Measurements from ENCODE around the gene NKX1-1. TPM values are rescaled to one million over a fixed set of nuclear protein-coding genes. Genes with fewer than 3 reads are reported as not detected.

The NKX1-1 gene
- total and polyA plus RNA-seq, 2 of the 8 experiments (the other 6 are each of a cell fraction or from before 2014, with no cell fraction given) = not detected

GRCh38 chr4:1353186-1354055 is 52.8 kb downstream of the NKX1-1 start:
- H3K4me3 ChIP-seq (ENCODE audit: extremely low read depth in 1 of 4, insufficient read depth in 2 of 4, low read depth in 3 of 4, low read length in 4 of 4) = no peak overlapping the region
- no peak overlapping the region for H3K4ac ChIP-seq (replicated peaks; ENCODE audit: insufficient read length, low read depth, low read length)
- H3K23me2 ChIP-seq (ENCODE audit: low read depth, low read length) = no peaks in the 10 kb centered on the region
- 93% methylated on average over 18 of the region's 30 CpGs; no CpG with 5 or more reads in 1 of the 2 experiments for WGBS, 2 experiments (ENCODE audit: extremely low coverage in 1 of 2, insufficient coverage in 1 of 2, insufficient read length in 1 of 2, insufficient replicate concordance in 2 of 2, low coverage in 1 of 2, low lambda C conversion rate in 2 of 2, missing lambda C conversion rate in 1 of 2)
- H4K20me1 ChIP-seq (replicated peaks in 1 of 2; ENCODE audit: control insufficient read depth in 1 of 2, insufficient read depth in 2 of 2, low read length in 2 of 2) = peaks cover 0 to 16% of the 10 kb centered on the region in 2 experiments
- no peak overlapping the region for H2AFZ ChIP-seq (ENCODE audit: low read length)
- FAIRE-seq (no peak), DNase-seq (ENCODE audit: low read depth in 1 of 2, low spot score in 2 of 2) (no peak)
- H3K79me1 ChIP-seq (ENCODE audit: low read depth, low read length) = peaks cover 2% of the 10 kb centered on the region; the same call in 1 of the 2 replicates
- no peak overlapping the region for H2AK5ac ChIP-seq (ENCODE audit: low read depth, low read length)
- no peak overlapping the region for H2BK15ac ChIP-seq (ENCODE audit: low read length)
- peaks cover 0 to 1% of the 10 kb centered on the region in 2 experiments; a peak in 2 of 4 replicates for H3K79me2 ChIP-seq (ENCODE audit: control insufficient read depth in 1 of 2, insufficient read depth in 2 of 2, low read length in 2 of 2)
- H3K18ac ChIP-seq (ENCODE audit: extremely low read depth, low read length) = no peak overlapping the region
- H3K4me2 ChIP-seq (ENCODE audit: insufficient read depth in 1 of 2, low read depth in 2 of 2, low read length in 2 of 2) = no peak overlapping the region
- H3K9ac ChIP-seq (replicated peaks in 1 of 4; ENCODE audit: extremely low read depth in 1 of 4, low read depth in 3 of 4, low read length in 3 of 4) = no peak overlapping the region
- H3K27me3 ChIP-seq (replicated peaks in 1 of 4; ENCODE audit: control insufficient read depth in 3 of 4, extremely low read depth in 1 of 4, insufficient read depth in 3 of 4, low read length in 3 of 4) = no peaks in the 10 kb centered on the region
- H4K8ac ChIP-seq (ENCODE audit: extremely low read depth, insufficient read depth, low read length) = no peak overlapping the region
- no peak overlapping the region for H3K56ac ChIP-seq (replicated peaks; ENCODE audit: insufficient read length, low read depth, low read length)
- H3K14ac ChIP-seq (ENCODE audit: insufficient read length) = no peak overlapping the region
- peaks cover 0 to 3% (median under 1%) of the 10 kb centered on the region in 4 experiments; a peak in 1 of 7 replicates for H3K4me1 ChIP-seq (replicated peaks in 1 of 4; ENCODE audit: control insufficient read depth in 3 of 4, insufficient read depth in 4 of 4, low read length in 3 of 4)
- H3K36me3 ChIP-seq (ENCODE audit: control insufficient read depth in 2 of 4, insufficient read depth in 4 of 4, low read length in 3 of 4) = peaks cover 0 to 33% (median 5%) of the 10 kb centered on the region in 4 experiments; a peak in 4 of 8 replicates
- no peak overlapping the region for H2BK12ac ChIP-seq (ENCODE audit: low read depth, low read length)
- no peak overlapping the region for H4K91ac ChIP-seq (replicated peaks; ENCODE audit: insufficient read length, low read length)
- H3K27ac ChIP-seq (ENCODE audit: low read depth, low read length) = no peak overlapping the region
- H2BK20ac ChIP-seq (ENCODE audit: low read length) = no peak overlapping the region
- no peak overlapping the region for H3K23ac ChIP-seq (ENCODE audit: insufficient read length)
- H3K9me3 ChIP-seq (ENCODE audit: insufficient read depth in 2 of 2, low read depth in 1 of 2, low read length in 1 of 2) = no peaks in the 10 kb centered on the region
- TF ChIP-seq SUZ12 (IDR thresholded peaks at IDR 0.05; ENCODE audit: low read length) (no peak), SRF (IDR thresholded peaks at IDR 0.05; ENCODE audit: low read depth, low read length) (no peak), ATF3 (IDR thresholded peaks at IDR 0.05; ENCODE audit: insufficient read depth, low read depth, low read length) (no peak), CHD2 (IDR thresholded peaks at IDR 0.05; ENCODE audit: low read length) (no peak), POU5F1 (IDR thresholded peaks at IDR 0.05; ENCODE audit: low read depth, low read length) (no peak), CTBP2 (IDR thresholded peaks at IDR 0.05; ENCODE audit: borderline replicate concordance, insufficient read depth, insufficient read length, low read length) (no peak), FOSL1 (IDR thresholded peaks at IDR 0.05; ENCODE audit: insufficient read depth, low read depth, low read length) (no peak), SP2 (IDR thresholded peaks at IDR 0.05; ENCODE audit: low read length) (no peak), SAP30 (IDR thresholded peaks at IDR 0.05; ENCODE audit: insufficient read depth, insufficient replicate concordance, low read length) (no peak), YY1 (IDR thresholded peaks at IDR 0.05; ENCODE audit: low read depth, low read length) (no peak), KDM4A (IDR thresholded peaks at IDR 0.05; ENCODE audit: low read depth, low read length, severe bottlenecking) (no peak), POLR2A (IDR thresholded peaks at IDR 0.05; ENCODE audit: control extremely low read depth in 1 of 2, low read depth in 2 of 2, low read length in 2 of 2) (no peak)
- ChIA-PET CTCF (ENCODE audit: partially characterized antibody) (interaction anchor here (0.8 to 6.1 kb wide), 18 partner anchors 9 to 340 kb away, joined by 3 to 58 read pairs (median 3); partner anchors contain the start of gene SPON2), POLR2A (ENCODE audit: partially characterized antibody) (no interaction called here)
- no peak overlapping the region for H2BK5ac ChIP-seq (ENCODE audit: low read depth, low read length)
- no peak overlapping the region for H2BK120ac ChIP-seq (replicated peaks; ENCODE audit: low read depth, low read length)
- H4K5ac ChIP-seq (ENCODE audit: insufficient read length, low read depth, low read length) = no peak overlapping the region

All from H1 (cell line).